B cell (primary cell): ENCODE measurements around the gene ACSS1. TPM values are rescaled to one million over a fixed set of nuclear protein-coding genes. Genes with fewer than 3 reads are reported as not detected.

Experiments used
- ATAC-seq: fragments of 200-7000 bp; cut with Tn5 transposase; one replicate; pipeline ENCODE4 v1.10.0; 2021; ENCODE audit warnings: low read depth, mild to moderate bottlenecking, moderate number of reproducible peaks, moderate library complexity
- CTCF ChIA-PET: fragments of 350-600 bp; sonication (Branson Sonifier 250); formaldehyde crosslinking; loops from one replicate; lab custom pipeline; 2021; ENCODE audit warnings: antibody characterized with exemption, inconsistent platforms; lab: Charles Lee
- POLR2A ChIA-PET: fragments of 350-600 bp; sonication (Branson Sonifier 250); formaldehyde crosslinking; loops from one replicate; lab custom pipeline; 2021; ENCODE audit warnings: antibody characterized with exemption; lab: Charles Lee
- DNase-seq: peaks from one replicate; pipeline ENCODE4 v3.0.0; 2013
- H2AFZ ChIP-seq: 2 replicates; pipeline ENCODE4 v1.6.1; 2012; ENCODE audit warnings: mild to moderate bottlenecking, low read depth, low read length; ENCODE audit not compliant: insufficient read depth, poor library complexity, severe bottlenecking
- H3K27ac ChIP-seq, 2 donors: 1 replicate in 1 of 2; 2 replicates in 1 of 2; pipeline ENCODE4 v1.5.1; 2012 to 2013; ENCODE audit warnings: low read length in 2 of 2, mild to moderate bottlenecking in 2 of 2, moderate library complexity in 1 of 2
- H3K27me3 ChIP-seq, 4 experiments: fragments of 200-600 bp in 1 of 4; sonication (generic) in 1 of 4; replicated peaks in 1 of 4; 1 replicate in 2 of 4; 2 replicates in 2 of 4; pipeline versions ENCODE4 v1.6.1 to v1.7.0; 2013 to 2016; ENCODE audit warnings: low read length in 3 of 4, mild to moderate bottlenecking in 2 of 4, mixed read lengths in 1 of 4, moderate library complexity in 1 of 4; ENCODE audit not compliant: insufficient read depth in 4 of 4, control insufficient read depth in 3 of 4; ENCODE audit errors: control extremely low read depth in 1 of 4
- H3K36me3 ChIP-seq, 2 experiments: replicated peaks in 1 of 2; 1 replicate in 1 of 2; 2 replicates in 1 of 2; pipeline versions ENCODE4 v1.6.1 to v1.7.1; 2013; ENCODE audit warnings: low read length in 1 of 2; ENCODE audit not compliant: insufficient read depth in 2 of 2, control insufficient read depth in 1 of 2; ENCODE audit errors: control extremely low read depth in 1 of 2, extremely low read depth in 1 of 2
- H3K4me1 ChIP-seq, 2 donors: fragments of 200-600 bp in 1 of 2; sonication (generic) in 1 of 2; 1 replicate in 1 of 2; 2 replicates in 1 of 2; pipeline versions ENCODE4 v1.5.1 to v1.6.1; 2013 to 2017; ENCODE audit warnings: low read length in 2 of 2; ENCODE audit not compliant: control insufficient read depth in 2 of 2, insufficient read depth in 2 of 2
- H3K4me2 ChIP-seq: replicated peaks from 2 replicates; pipeline ENCODE3; 2012; ENCODE audit warnings: mild to moderate bottlenecking, low read depth, low read length; ENCODE audit not compliant: poor library complexity, severe bottlenecking
- H3K4me3 ChIP-seq, 5 experiments: fragments of 200-600 bp in 1 of 5; sonication (generic) in 1 of 5; 1 replicate in 3 of 5; 2 replicates in 2 of 5; pipeline versions ENCODE4 v1.5.1 to v1.7.0; 2011 to 2016; ENCODE audit warnings: low read length in 4 of 5, mild to moderate bottlenecking in 4 of 5, low read depth in 2 of 5, control low read depth in 1 of 5, moderate library complexity in 1 of 5; ENCODE audit not compliant: insufficient read depth in 1 of 5; ENCODE audit errors: control extremely low read depth in 1 of 5, extremely low read depth in 1 of 5
- H3K79me2 ChIP-seq: fragments of 200-600 bp; sonication (generic); one replicate; pipeline ENCODE4 v1.6.0; 2016; ENCODE audit warnings: low read length; ENCODE audit not compliant: control insufficient read depth, insufficient read depth
- H3K9ac ChIP-seq: fragments of 200-600 bp; sonication (generic); 2 replicates; pipeline ENCODE4 v1.6.1; 2017; ENCODE audit warnings: mild to moderate bottlenecking, low read length, moderate library complexity
- H3K9me3 ChIP-seq, 3 donors: one replicate each; pipeline versions ENCODE4 v1.6.1 to v1.7.1; 2013; ENCODE audit warnings: low read length in 2 of 3; ENCODE audit not compliant: control insufficient read depth in 2 of 3, insufficient read depth in 1 of 3; ENCODE audit errors: control extremely low read depth in 1 of 3
- H4K20me1 ChIP-seq: 2 replicates; pipeline ENCODE4 v1.6.0; 2012; ENCODE audit warnings: mild to moderate bottlenecking, low read length; ENCODE audit not compliant: insufficient read depth, control insufficient read depth, poor library complexity, severe bottlenecking
- H3K27ac Mint-ChIP-seq: one replicate; pipeline ENCODE4 v1.8.0; 2021; ENCODE audit warnings: mixed read lengths
- H3K27me3 Mint-ChIP-seq: one replicate; pipeline ENCODE4 v1.8.0; 2021; ENCODE audit warnings: mixed read lengths
- H3K4me1 Mint-ChIP-seq: one replicate; pipeline ENCODE4 v1.8.0; 2021; ENCODE audit warnings: mixed read lengths
- H3K4me3 Mint-ChIP-seq: one replicate; pipeline ENCODE4 v1.8.0; 2021; ENCODE audit warnings: mixed read lengths
- H3K9me3 Mint-ChIP-seq: one replicate; pipeline ENCODE4 v1.8.0; 2022; ENCODE audit warnings: mixed read lengths; ENCODE audit not compliant: insufficient read depth
- EZH2 ChIP-seq: IDR thresholded peaks from 2 replicates; pipeline ENCODE4 v1.6.1; 2012; ENCODE audit warnings: borderline replicate concordance, low read depth, mild to moderate bottlenecking, moderate library complexity, low read length; ENCODE audit not compliant: insufficient read depth, poor library complexity, severe bottlenecking
- WGBS: methylation state at CpG from one replicate; pipeline ENCODE4 v1.1.5; 2013; ENCODE audit warnings: missing lambda C conversion rate; ENCODE audit not compliant: insufficient coverage; 5-methylcytosine and 5-hydroxymethylcytosine counted together
- intact Hi-C: fragments of 100-400 bp; cut with micrococcal nuclease; formaldehyde crosslinking; loops from one replicate; pipeline ENCODE4 v1.10.0; 2022
- polyA plus RNA-seq: library from polyadenylated mRNA; depleted of rRNA; stranded (reverse); fragments of >200 nt; gene quantifications from 2 replicates; pipeline ENCODE4 v1.2.3, GENCODE V29; 2012
- total RNA-seq, 2 donors: library from RNA; stranded (reverse); fragments of 120-200 nt in 1 of 2; gene quantifications; 1 replicate in 1 of 2; 2 replicates in 1 of 2; pipeline versions ENCODE4 v1.2.3 to v1.2.4, GENCODE V29; 2013 to 2022
- TF ChIP-seq, protein P1 (sequence below): fragments of 200-600 bp; IDR thresholded peaks from one replicate; pipeline ENCODE4 v1.8.0; 2022; ENCODE audit warnings: antibody characterized with exemption, mild to moderate bottlenecking

The ACSS1 gene
- total and polyA plus RNA-seq, 2 donors (not counting 1 experiment from before 2014, with no cell fraction given) = 82.7 to 95.5 TPM

DNA sequence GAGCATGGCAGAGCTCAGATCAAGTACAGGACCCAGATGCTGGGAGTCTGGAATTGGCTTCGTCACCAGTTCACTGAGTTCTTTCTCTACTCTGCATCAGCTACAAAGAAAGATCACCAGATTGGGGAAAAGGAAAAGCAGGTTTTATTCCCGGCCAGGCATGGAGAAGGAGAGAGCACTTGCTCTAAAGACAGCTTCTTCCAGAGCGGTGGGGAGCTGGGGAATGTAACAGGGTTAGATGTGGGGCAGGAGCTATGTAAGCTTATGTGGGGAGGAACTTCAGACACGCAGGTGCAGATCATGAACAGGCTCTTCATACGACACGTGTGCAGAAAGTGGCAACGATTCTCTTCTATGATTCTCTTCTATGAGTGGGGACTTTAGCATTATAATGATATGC lies 4.9 kb upstream of the ACSS1 start:
- Histone ChIP-seq H3K36me3 (no peaks in the 10 kb centered on the region), H3K27me3 (peaks cover 0 to 5% (median 0%) of the 10 kb centered on the region in 4 experiments), H3K79me2 (no peaks in the 10 kb centered on the region), H3K9ac (no peak overlapping the region), H3K27ac (no peak overlapping the region), H3K4me2 (peak overlapping the region; percentile 26), H3K4me3 (no peak overlapping the region), H4K20me1 (no peaks in the 10 kb centered on the region), H3K9me3 (no peaks in the 10 kb centered on the region), H2AFZ (peak overlapping the region; percentile 16), H3K4me1 (peaks cover 32 to 40% of the 10 kb centered on the region in 2 donors)
- WGBS = 55% methylated on average over 3 of the region's 7 CpGs
- ATAC-seq (no peak), DNase-seq (peak; percentile 30)
- Mint-ChIP-seq H3K4me3 (no peak overlapping the region), H3K27me3 (no peaks in the 10 kb centered on the region), H3K27ac (peak overlapping the region; percentile 2), H3K4me1 (peaks cover 37% of the 10 kb centered on the region), H3K9me3 (no peaks in the 10 kb centered on the region)
- TF ChIP-seq, protein P1, sequence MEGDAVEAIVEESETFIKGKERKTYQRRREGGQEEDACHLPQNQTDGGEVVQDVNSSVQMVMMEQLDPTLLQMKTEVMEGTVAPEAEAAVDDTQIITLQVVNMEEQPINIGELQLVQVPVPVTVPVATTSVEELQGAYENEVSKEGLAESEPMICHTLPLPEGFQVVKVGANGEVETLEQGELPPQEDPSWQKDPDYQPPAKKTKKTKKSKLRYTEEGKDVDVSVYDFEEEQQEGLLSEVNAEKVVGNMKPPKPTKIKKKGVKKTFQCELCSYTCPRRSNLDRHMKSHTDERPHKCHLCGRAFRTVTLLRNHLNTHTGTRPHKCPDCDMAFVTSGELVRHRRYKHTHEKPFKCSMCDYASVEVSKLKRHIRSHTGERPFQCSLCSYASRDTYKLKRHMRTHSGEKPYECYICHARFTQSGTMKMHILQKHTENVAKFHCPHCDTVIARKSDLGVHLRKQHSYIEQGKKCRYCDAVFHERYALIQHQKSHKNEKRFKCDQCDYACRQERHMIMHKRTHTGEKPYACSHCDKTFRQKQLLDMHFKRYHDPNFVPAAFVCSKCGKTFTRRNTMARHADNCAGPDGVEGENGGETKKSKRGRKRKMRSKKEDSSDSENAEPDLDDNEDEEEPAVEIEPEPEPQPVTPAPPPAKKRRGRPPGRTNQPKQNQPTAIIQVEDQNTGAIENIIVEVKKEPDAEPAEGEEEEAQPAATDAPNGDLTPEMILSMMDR = no peak
- TF ChIP-seq EZH2 = no peak
- CTCF ChIA-PET = interaction anchor here (1.0 to 6.1 kb wide), 7 partner anchors 10 to 336 kb away, joined by 3 to 250 read pairs (median 5); partner anchors contain the start of gene APMAP
- POLR2A ChIA-PET = interaction anchor here (2.5 kb wide), 1 partner anchor 69 kb away, joined by 11 read pairs; the partner anchor contains the start of gene APMAP
- intact Hi-C loops = loop anchor here (10.0 kb wide), 1 partner anchor 958 kb away; no protein-coding TSS in a partner anchor

DNA sequence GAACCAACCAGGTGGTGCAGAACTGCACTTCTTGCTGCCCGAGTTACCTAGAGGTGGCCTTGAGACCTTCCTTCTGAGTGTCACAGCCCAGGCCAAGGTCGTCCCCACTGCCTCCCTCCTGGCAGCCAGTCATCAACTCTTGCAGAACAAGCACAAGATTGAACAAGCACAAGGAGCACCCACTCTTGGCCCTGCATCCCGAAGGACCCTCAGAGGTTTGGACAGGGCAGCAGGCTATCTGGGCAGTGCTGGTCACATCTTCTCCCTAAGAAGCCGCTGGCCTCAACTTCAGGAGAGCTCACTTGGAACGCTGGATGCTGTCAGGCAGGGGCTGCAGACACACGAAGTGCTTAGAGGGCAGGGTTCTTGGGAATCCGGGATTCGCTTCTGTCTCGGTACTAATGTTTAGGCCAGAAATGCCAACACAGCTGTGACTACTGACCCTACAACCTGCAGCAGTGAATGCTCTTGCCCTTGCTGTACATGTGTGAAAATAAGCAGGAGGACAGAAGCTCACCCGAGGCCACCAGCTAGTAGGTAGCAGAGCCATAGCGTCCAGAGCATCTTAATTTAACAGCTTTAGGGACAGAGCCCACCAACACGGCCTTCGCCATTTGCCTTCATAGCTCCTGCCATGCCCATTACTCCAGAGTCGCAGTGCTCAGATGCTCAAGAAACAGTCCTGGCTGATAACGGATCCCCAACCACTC lies 4.0 kb upstream of the ACSS1 start:
- Mint-ChIP-seq H3K27me3 (no peaks in the 10 kb centered on the region), H3K9me3 (no peaks in the 10 kb centered on the region), H3K4me3 (no peak overlapping the region), H3K27ac (no peak overlapping the region), H3K4me1 (peaks cover 39% of the 10 kb centered on the region)
- H3K4me1 ChIP-seq = peaks cover 32 to 40% of the 10 kb centered on the region in 2 donors
- no peak overlapping the region for H3K4me2 ChIP-seq
- H3K27me3 ChIP-seq = no peaks in the 10 kb centered on the region
- no peak for ATAC-seq
- DNase-seq = no peak
- H4K20me1 ChIP-seq = no peaks in the 10 kb centered on the region
- ChIA-PET POLR2A (interaction anchor here (2.5 kb wide), 1 partner anchor 68 kb away, joined by 11 read pairs; the partner anchor contains the start of gene APMAP), CTCF (interaction anchor here (1.0 to 6.1 kb wide), 6 partner anchors 9 to 337 kb away, joined by 3 to 250 read pairs (median 5); partner anchors contain the start of gene APMAP)
- TF ChIP-seq, protein P1 = no peak
- TF ChIP-seq EZH2 = no peak
- H3K79me2 ChIP-seq = peaks cover under 1% of the 10 kb centered on the region
- intact Hi-C loops = loop anchor here (10.0 kb wide), 1 partner anchor 957 kb away; no protein-coding TSS in a partner anchor
- H3K27ac ChIP-seq = no peak overlapping the region
- no peak overlapping the region for H2AFZ ChIP-seq
- H3K36me3 ChIP-seq = no peaks in the 10 kb centered on the region
- H3K9me3 ChIP-seq = no peaks in the 10 kb centered on the region
- no peak overlapping the region for H3K4me3 ChIP-seq
- no peak overlapping the region for H3K9ac ChIP-seq
- 98% methylated on average over 15 of the region's 15 CpGs for WGBS
